ENCODE data around the gene TBC1D20.

- no peak for TF ChIP-seq CTCF (IDR thresholded peaks at IDR 0.05)
- TF ChIP-seq POLR2A (IDR thresholded peaks at IDR 0.05), result no peak
These were observed 43.4 kb downstream of the TBC1D20 start for GRCh38 chr20:418858-419365.
